Progenitor cell of endocrine pancreas (in vitro differentiated cells): ENCODE data around the gene GRID2. TPM values are rescaled to one million over a fixed set of nuclear protein-coding genes. Genes with fewer than 3 reads are reported as not detected.

Experiments used
- DNase-seq: peaks from one replicate; pipeline ENCODE4 v3.0.0; 2021; ENCODE audit warnings: low spot score; ENCODE audit not compliant: unreplicated experiment
- H3K27ac Mint-ChIP-seq: 2 replicates; pipeline ENCODE4 v1.8.0; 2021; ENCODE audit warnings: mild to moderate bottlenecking, moderate library complexity, mixed read lengths
- H3K27me3 Mint-ChIP-seq: 2 replicates; pipeline ENCODE4 v1.8.0; 2021; ENCODE audit warnings: mixed read lengths
- H3K36me3 Mint-ChIP-seq: 2 replicates; pipeline ENCODE4 v1.8.0; 2022; ENCODE audit warnings: mixed read lengths; ENCODE audit not compliant: insufficient read depth
- H3K4me1 Mint-ChIP-seq: 2 replicates; pipeline ENCODE4 v1.8.0; 2021; ENCODE audit warnings: low read depth, mixed read lengths
- H3K4me3 Mint-ChIP-seq: 2 replicates; pipeline ENCODE4 v1.8.0; 2021; ENCODE audit warnings: low read depth, mild to moderate bottlenecking, moderate library complexity, mixed read lengths
- H3K9me3 Mint-ChIP-seq: 2 replicates; pipeline ENCODE4 v1.8.0; 2021; ENCODE audit warnings: low read depth, mixed read lengths
- CTCF ChIP-seq: fragments of 200-600 bp; sonication (generic); IDR thresholded peaks from one replicate; pipeline ENCODE4 v1.5.0; 2021; ENCODE audit warnings: antibody characterized with exemption, mild to moderate bottlenecking; ENCODE audit not compliant: unreplicated experiment
- total RNA-seq: library from RNA; stranded (reverse); gene quantifications from 2 replicates; pipeline ENCODE4 v1.2.1, GENCODE V29; 2021

Gene GRID2
- total RNA-seq, 1 donor from 2014 or later: 0.69 TPM

- Mint-ChIP-seq H3K27ac (no peak overlapping the region), H3K4me3 (no peak overlapping the region), H3K4me1 (peaks cover 8% of the 10 kb centered on the region), H3K27me3 (no peaks in the 10 kb centered on the region), H3K36me3 (no peaks in the 10 kb centered on the region), H3K9me3 (peaks cover 3% of the 10 kb centered on the region)
- no peak for DNase-seq
- no peak for TF ChIP-seq CTCF
These were observed 1443.5 kb downstream of the GRID2 start for GRCh38 chr4:93747220-93747619.

DNA sequence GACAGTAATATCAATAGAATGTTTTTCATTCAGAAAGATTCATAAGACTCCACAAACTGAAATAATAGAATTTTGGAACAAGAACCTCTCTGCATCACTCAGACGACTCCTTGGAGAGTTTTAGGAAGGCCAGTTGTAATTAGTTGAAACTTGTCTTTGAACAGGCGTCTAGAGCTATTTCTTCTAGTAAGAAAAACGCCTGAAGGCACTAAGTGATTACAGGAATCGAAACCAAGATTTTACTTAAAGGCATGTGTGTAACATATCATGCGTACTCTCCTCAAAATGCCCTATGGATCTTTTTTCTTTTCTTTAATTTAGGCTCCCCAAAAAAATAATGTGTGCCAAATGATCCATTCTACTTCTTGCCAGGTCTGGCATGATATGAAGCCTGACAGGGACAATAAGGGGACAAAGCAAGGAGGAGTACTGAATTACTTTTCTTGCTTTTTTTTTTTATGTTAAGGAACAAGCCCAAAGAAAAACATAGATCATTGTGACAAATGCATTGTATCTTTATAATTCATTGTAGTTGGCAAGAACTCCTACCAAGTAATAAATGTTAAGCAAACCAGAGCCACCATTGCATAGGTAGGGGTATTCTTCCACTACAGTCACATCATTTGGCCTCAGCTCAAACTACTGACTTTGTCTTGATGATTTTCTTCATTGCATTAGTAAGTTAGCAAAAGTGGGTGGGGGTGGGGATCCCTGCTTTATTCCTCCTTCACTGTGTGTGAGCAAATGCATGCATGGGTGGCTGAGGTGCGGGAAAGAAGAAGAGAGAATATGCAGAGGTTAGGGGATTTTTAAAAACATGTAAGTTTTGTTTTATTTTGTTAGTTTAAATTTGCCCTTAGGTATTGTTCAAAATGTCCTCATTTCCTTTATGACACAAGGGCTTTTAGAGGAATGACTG is 1444.9 kb downstream of the GRID2 start:
- no peak for DNase-seq
- Mint-ChIP-seq H3K4me3 (no peak overlapping the region), H3K9me3 (no peaks in the 10 kb centered on the region), H3K4me1 (peaks cover 8% of the 10 kb centered on the region), H3K27me3 (no peaks in the 10 kb centered on the region), H3K36me3 (no peaks in the 10 kb centered on the region), H3K27ac (no peak overlapping the region)
- TF ChIP-seq CTCF: no peak

DNA sequence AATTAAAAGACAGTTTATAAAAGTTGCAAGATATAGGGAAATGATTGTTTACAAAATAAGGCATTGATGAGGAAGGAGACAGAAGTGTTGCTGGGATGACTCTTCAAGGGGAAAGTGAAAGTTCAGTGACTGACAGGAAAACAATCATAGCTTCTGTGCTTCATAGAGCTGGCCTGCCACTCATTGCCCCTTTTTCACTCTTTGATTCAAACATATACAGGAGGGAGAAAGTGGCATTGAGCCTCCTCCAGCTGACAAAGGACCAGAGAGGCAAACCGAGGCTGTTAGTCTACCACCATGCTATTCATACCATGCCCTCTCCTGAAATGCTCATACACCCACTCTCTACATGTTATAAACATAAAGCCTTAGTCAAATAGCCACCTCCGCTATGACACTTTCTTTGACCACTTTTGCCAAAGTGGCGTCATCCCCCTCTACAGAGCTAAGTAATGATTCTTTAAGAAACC is 1445.6 kb downstream of the GRID2 start:
- Mint-ChIP-seq H3K36me3 (no peaks in the 10 kb centered on the region), H3K4me3 (no peak overlapping the region), H3K4me1 (peaks cover 8% of the 10 kb centered on the region), H3K27ac (no peak overlapping the region), H3K9me3 (no peaks in the 10 kb centered on the region), H3K27me3 (no peaks in the 10 kb centered on the region)
- DNase-seq: no peak
- TF ChIP-seq CTCF: no peak

GRCh38 chr4:93751411-93751810 is 1447.6 kb downstream of the GRID2 start:
- H3K4me1 Mint-ChIP-seq: no peaks in the 10 kb centered on the region
- no peak overlapping the region for H3K27ac Mint-ChIP-seq
- TF ChIP-seq CTCF: no peak

GRCh38 chr4:93756101-93756500 is 1452.3 kb downstream of the GRID2 start:
- Mint-ChIP-seq H3K36me3 (no peaks in the 10 kb centered on the region), H3K4me3 (no peak overlapping the region), H3K4me1 (peaks cover 3% of the 10 kb centered on the region), H3K27me3 (no peaks in the 10 kb centered on the region), H3K27ac (no peak overlapping the region), H3K9me3 (no peaks in the 10 kb centered on the region)
- no peak for TF ChIP-seq CTCF
- no peak for DNase-seq

More at GRCh38 chr4:93751411-93751810, 1447.6 kb downstream of the GRID2 start:
- Mint-ChIP-seq H3K4me3 (no peak overlapping the region), H3K9me3 (no peaks in the 10 kb centered on the region), H3K27me3 (no peaks in the 10 kb centered on the region), H3K36me3 (no peaks in the 10 kb centered on the region)
- no peak for DNase-seq
